ENCODE data around the gene MTUS2. TPM values are rescaled to one million over a fixed set of nuclear protein-coding genes. Genes with fewer than 3 reads are reported as not detected.

The MTUS2 gene
- total and polyA plus RNA-seq, 9 of the 15 experiments (the other 6 are each of a cell fraction or from before 2014, with no cell fraction given), result 0.01 to 0.28 (median 0.06) TPM; not detected in 1

- Histone ChIP-seq H3K4me3 (no peak overlapping the region), H4K20me1 (replicated peaks; ENCODE audit: control insufficient read depth, insufficient read depth, low read length) (no peaks in the 10 kb centered on the region), H3K36me3 (ENCODE audit: control insufficient read depth, insufficient read depth, low read length) (no peaks in the 10 kb centered on the region), H3K9ac (ENCODE audit: insufficient read depth in 1 of 2, low read depth in 2 of 2, low read length in 2 of 2) (no peak overlapping the region), H3K9me3 (replicated peaks; ENCODE audit: control insufficient read depth, insufficient read depth, low read depth, low read length) (no peaks in the 10 kb centered on the region), H3K79me2 (ENCODE audit: control insufficient read depth, insufficient read depth, low read length) (no peaks in the 10 kb centered on the region), H2AFZ (ENCODE audit: low read depth, low read length) (no peak overlapping the region), H3K9me1 (ENCODE audit: control insufficient read depth, insufficient read depth, low read length) (no peaks in the 10 kb centered on the region), H3K4me2 (ENCODE audit: insufficient read depth, low read length) (no peak overlapping the region), H3K27me3 (ENCODE audit: control insufficient read depth in 2 of 2, insufficient read depth in 2 of 2, low read length in 2 of 2) (no peaks in the 10 kb centered on the region), H3K4me1 (replicated peaks in 1 of 2; ENCODE audit: control insufficient read depth in 2 of 2, insufficient read depth in 2 of 2, low read length in 2 of 2) (no peaks in the 10 kb centered on the region), H3K27ac (ENCODE audit: extremely low read depth, low read depth, low read length) (no peak overlapping the region)
- ATAC-seq (no peak), FAIRE-seq (no peak), DNase-seq (ENCODE audit: extremely low read depth in 1 of 4, low spot score in 3 of 4) (no peak)
- ChIA-PET CTCF (ENCODE audit: low intra/inter-chr PET ratio) (no interaction called here), POLR2A (no interaction called here)
- 0% methylated on average over 3 of the region's 3 CpGs for WGBS (ENCODE audit: insufficient coverage, low coverage, missing lambda C conversion rate)
- intact Hi-C loops (cut with micrococcal nuclease), result no loop called here
- no TSS peak for BruUV-seq (replicated peaks)
- in situ Hi-C loops (cut with MboI), result no loop called here
- TF ChIP-seq NKRF (IDR thresholded peaks at IDR 0.05; ENCODE audit: borderline replicate concordance) (no peak), TRIM24 (IDR thresholded peaks at IDR 0.05) (no peak), MTF1 (CRISPR knock-in tag; IDR thresholded peaks at IDR 0.05; ENCODE audit: borderline replicate concordance) (no peak), BCLAF1 (IDR thresholded peaks at IDR 0.05; ENCODE audit: borderline replicate concordance in 1 of 2, control insufficient read depth in 1 of 2, low read depth in 2 of 2, low read length in 1 of 2) (no peak), ZNF280B (CRISPR knock-in tag; IDR thresholded peaks at IDR 0.05) (no peak), GTF2A2 (tag; IDR thresholded peaks at IDR 0.05) (no peak), ATF6 (CRISPR knock-in tag; IDR thresholded peaks at IDR 0.05) (no peak), HEY1 (CRISPR knock-in tag; IDR thresholded peaks at IDR 0.05; ENCODE audit: borderline replicate concordance) (no peak), PTRF (tag; IDR thresholded peaks at IDR 0.05) (no peak), TEAD1 (CRISPR knock-in tag; IDR thresholded peaks at IDR 0.05) (no peak), POU5F1 (IDR thresholded peaks at IDR 0.05; ENCODE audit: borderline replicate concordance, low read depth, low read length, partially characterized antibody) (no peak), THAP7 (CRISPR knock-in tag; IDR thresholded peaks at IDR 0.05) (no peak)
Measured at GRCh38 chr13:28890712-28891111, 70.6 kb downstream of the MTUS2 start.

Measured in K562 (cell line).